ENCODE results near the gene GORASP2.

DNA sequence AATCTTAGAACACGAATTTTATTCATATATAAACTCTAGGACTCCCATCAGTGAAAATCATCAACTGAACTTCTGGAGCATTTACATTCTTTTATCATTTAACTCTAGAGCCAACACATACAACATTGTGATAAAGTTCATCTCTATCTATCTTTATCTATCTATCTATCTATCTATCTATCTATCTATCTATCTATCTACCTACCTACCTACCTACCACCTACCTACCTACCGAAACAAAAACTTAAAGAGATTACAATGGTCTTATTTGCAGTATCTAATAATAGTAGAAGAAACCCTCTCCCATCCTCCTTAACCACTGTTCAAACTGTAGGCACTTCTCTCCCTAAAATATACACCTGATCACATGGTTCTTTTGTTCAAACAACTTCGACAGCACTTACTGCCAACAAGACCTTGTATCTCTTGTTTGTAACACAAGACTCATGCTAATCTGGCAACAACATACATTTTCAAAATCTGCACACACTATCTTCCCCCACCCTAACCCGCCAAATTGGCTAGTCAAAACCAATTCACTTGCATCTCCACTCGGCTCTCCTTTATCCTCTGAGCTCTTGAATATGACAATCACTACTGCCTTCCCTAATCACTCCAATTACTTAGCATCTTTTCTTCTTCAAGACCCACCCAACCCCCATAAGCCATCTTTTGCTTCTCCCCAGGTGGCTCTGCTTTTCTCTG is 69.0 kb downstream of the GORASP2 start:
- TF ChIP-seq, protein P1, sequence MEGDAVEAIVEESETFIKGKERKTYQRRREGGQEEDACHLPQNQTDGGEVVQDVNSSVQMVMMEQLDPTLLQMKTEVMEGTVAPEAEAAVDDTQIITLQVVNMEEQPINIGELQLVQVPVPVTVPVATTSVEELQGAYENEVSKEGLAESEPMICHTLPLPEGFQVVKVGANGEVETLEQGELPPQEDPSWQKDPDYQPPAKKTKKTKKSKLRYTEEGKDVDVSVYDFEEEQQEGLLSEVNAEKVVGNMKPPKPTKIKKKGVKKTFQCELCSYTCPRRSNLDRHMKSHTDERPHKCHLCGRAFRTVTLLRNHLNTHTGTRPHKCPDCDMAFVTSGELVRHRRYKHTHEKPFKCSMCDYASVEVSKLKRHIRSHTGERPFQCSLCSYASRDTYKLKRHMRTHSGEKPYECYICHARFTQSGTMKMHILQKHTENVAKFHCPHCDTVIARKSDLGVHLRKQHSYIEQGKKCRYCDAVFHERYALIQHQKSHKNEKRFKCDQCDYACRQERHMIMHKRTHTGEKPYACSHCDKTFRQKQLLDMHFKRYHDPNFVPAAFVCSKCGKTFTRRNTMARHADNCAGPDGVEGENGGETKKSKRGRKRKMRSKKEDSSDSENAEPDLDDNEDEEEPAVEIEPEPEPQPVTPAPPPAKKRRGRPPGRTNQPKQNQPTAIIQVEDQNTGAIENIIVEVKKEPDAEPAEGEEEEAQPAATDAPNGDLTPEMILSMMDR (IDR thresholded peaks at IDR 0.05; ENCODE audit: low read depth, low read length, poor library complexity, severe bottlenecking), result no peak
- no peak for TF ChIP-seq EZH2phosphoT487 (IDR thresholded peaks at IDR 0.05; ENCODE audit: borderline replicate concordance, low read length)

Measured in DOHH2 (cell line).